Progenitor cell of endocrine pancreas (in vitro differentiated cells): Measurements from ENCODE around the gene NRXN2. TPM values are rescaled to one million over a fixed set of nuclear protein-coding genes. Genes with fewer than 3 reads are reported as not detected.

Experiments
- DNase-seq: peaks from one replicate; pipeline ENCODE4 v3.0.0; 2021; ENCODE audit warnings: low spot score; ENCODE audit not compliant: unreplicated experiment
- H3K27ac Mint-ChIP-seq: 2 replicates; pipeline ENCODE4 v1.8.0; 2021; ENCODE audit warnings: mild to moderate bottlenecking, moderate library complexity, mixed read lengths
- H3K27me3 Mint-ChIP-seq: 2 replicates; pipeline ENCODE4 v1.8.0; 2021; ENCODE audit warnings: mixed read lengths
- H3K36me3 Mint-ChIP-seq: 2 replicates; pipeline ENCODE4 v1.8.0; 2022; ENCODE audit warnings: mixed read lengths; ENCODE audit not compliant: insufficient read depth
- H3K4me1 Mint-ChIP-seq: 2 replicates; pipeline ENCODE4 v1.8.0; 2021; ENCODE audit warnings: low read depth, mixed read lengths
- H3K4me3 Mint-ChIP-seq: 2 replicates; pipeline ENCODE4 v1.8.0; 2021; ENCODE audit warnings: low read depth, mild to moderate bottlenecking, moderate library complexity, mixed read lengths
- H3K9me3 Mint-ChIP-seq: 2 replicates; pipeline ENCODE4 v1.8.0; 2021; ENCODE audit warnings: low read depth, mixed read lengths
- CTCF ChIP-seq: fragments of 200-600 bp; sonication (generic); IDR thresholded peaks from one replicate; pipeline ENCODE4 v1.5.0; 2021; ENCODE audit warnings: antibody characterized with exemption, mild to moderate bottlenecking; ENCODE audit not compliant: unreplicated experiment
- total RNA-seq: library from RNA; stranded (reverse); gene quantifications from 2 replicates; pipeline ENCODE4 v1.2.1, GENCODE V29; 2021

NRXN2 gene
- total RNA-seq, 1 donor from 2014 or later = 0.17 TPM

GRCh38 chr11:64594159-64594939 lies 128.6 kb downstream of the NRXN2 start:
- Mint-ChIP-seq H3K9me3 (no peaks in the 10 kb centered on the region), H3K27me3 (peaks cover 12% of the 10 kb centered on the region), H3K4me3 (no peak overlapping the region), H3K36me3 (no peaks in the 10 kb centered on the region), H3K27ac (no peak overlapping the region), H3K4me1 (no peaks in the 10 kb centered on the region)
- no peak for DNase-seq
- no peak for TF ChIP-seq CTCF

- TF ChIP-seq CTCF = no peak
- Mint-ChIP-seq H3K9me3 (peaks cover 3% of the 10 kb centered on the region), H3K27me3 (peaks cover 18% of the 10 kb centered on the region), H3K36me3 (no peaks in the 10 kb centered on the region), H3K4me1 (no peaks in the 10 kb centered on the region), H3K27ac (no peak overlapping the region), H3K4me3 (no peak overlapping the region)
- no peak for DNase-seq
Measured at GRCh38 chr11:64593156-64594105, 129.6 kb downstream of the NRXN2 start.

- Mint-ChIP-seq H3K27me3 (peaks cover 26% of the 10 kb centered on the region), H3K4me3 (no peak overlapping the region), H3K27ac (no peak overlapping the region), H3K9me3 (peaks cover 8% of the 10 kb centered on the region), H3K36me3 (no peaks in the 10 kb centered on the region), H3K4me1 (no peaks in the 10 kb centered on the region)
- TF ChIP-seq CTCF = no peak
- DNase-seq = no peak
Measured at GRCh38 chr11:64592656-64593055, 130.3 kb downstream of the NRXN2 start.

- no peaks in the 10 kb centered on the region for H3K4me1 Mint-ChIP-seq
- DNase-seq = no peak
- H3K27me3 Mint-ChIP-seq = peaks cover 23% of the 10 kb centered on the region
- H3K4me3 Mint-ChIP-seq = no peak overlapping the region
- no peaks in the 10 kb centered on the region for H3K36me3 Mint-ChIP-seq
- no peak overlapping the region for H3K27ac Mint-ChIP-seq
- H3K9me3 Mint-ChIP-seq = peaks cover 8% of the 10 kb centered on the region
- TF ChIP-seq CTCF = no peak
Measured at GRCh38 chr11:64592234-64592615, 130.8 kb downstream of the NRXN2 start.
